Brain pericyte (primary cell): Measurements from ENCODE around the gene CAPG.
"Not testable (repeated sequence)": the region's sequence is repeated elsewhere in the genome, so short reads cannot be mapped to it uniquely, and the experiment has no call there.

ENCODE experiments used
- DNase-seq: peaks from one replicate; pipeline ENCODE4 v3.0.0-alpha.2; 2012; ENCODE audit warnings: low read depth, low spot score

The CAPG gene

DNA sequence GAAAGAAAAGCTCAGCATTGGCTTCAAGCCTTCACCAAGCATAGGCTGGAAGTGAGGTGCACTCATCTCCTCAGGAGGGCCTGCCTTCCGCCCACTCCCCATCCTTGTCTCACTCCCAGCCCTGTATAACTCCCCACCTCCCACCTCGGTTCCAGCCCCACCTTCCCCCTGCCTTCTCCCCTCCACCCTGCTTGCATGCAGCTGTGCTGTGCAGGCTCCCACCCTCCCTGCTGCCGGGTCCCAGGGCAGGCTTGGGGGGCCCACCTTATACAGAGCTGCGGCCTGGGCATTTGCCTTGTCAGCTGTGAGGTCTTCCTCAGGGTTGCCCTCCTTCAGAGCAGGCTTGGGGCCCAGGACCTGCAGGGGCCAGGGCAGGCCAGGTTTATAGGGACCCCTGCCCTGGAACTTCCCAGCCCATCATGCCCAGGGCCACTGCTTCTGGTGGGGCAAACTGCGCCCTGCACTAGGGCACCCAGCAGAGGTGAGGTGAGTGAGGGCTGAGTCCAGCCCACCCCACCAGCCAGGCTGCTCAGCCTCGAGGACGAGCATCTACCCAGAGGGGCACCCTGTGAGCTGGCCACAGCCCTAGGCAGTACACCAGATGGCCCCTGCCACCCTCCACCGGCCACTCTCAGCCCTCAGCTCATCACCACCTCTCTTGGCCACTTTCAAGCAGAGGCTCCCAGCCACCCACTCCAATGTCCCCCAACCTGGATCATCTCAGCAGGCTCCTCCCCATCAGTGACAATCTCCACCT lies 11.6 kb downstream of the CAPG start:
- DNase-seq, result no peak

DNA sequence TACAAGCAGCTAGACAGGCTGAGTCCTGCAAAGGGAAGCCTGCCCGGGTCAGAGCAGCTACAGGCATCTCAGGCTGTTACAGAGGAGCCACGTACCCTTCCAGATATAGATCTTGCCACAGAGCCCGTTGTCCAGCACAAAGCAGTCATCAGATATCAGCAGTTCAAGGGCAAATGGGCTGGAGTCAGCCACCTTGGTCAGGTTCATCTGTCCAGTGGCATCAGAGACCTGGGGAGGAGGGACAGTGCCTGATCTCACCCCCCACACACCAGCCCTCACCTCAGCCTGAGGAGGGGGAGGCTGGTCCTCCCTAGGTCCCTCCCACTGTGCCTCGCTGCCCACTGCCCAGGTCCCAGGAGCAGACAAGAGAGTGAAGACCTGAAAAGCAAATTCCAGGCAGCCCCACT lies 12.2 kb downstream of the CAPG start:
- DNase-seq, result no peak

GRCh38 chr2:85396531-85397470 lies 13.4 kb downstream of the CAPG start:
- DNase-seq, result no peak

- DNase-seq, result no peak
Observed at GRCh38 chr2:85395912-85396475, 14.2 kb downstream of the CAPG start.

- no peak for DNase-seq
Observed at GRCh38 chr2:85394976-85395375, 15.2 kb downstream of the CAPG start.

DNA sequence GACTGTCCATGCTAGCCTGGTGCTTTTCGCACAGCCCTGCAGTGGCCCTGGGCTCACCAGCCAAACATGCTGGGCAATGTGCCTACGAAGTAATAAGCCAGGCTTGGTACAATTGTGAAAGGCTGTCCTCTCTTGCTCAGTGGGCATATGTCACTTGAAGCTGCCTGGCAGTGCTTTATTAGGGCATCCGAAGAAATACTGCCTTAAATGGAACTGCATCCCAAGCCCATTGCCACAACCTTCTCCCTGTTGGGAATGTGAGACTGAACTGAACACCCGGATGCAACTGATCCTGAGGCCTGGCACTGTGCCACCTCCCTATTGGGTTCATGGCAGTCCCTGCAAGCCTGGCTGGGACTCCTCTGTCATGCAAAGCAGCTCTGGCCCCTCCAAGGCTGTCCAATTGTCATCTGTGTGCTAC lies 15.9 kb downstream of the CAPG start:
- DNase-seq, result no peak

- DNase-seq, result no peak
Observed at GRCh38 chr2:85393836-85394235, 16.3 kb downstream of the CAPG start.

GRCh38 chr2:85390941-85391669 lies 19.1 kb downstream of the CAPG start:
- no peak for DNase-seq

- DNase-seq, result no peak
Observed at GRCh38 chr2:85388878-85389538, 21.2 kb downstream of the CAPG start.

DNA sequence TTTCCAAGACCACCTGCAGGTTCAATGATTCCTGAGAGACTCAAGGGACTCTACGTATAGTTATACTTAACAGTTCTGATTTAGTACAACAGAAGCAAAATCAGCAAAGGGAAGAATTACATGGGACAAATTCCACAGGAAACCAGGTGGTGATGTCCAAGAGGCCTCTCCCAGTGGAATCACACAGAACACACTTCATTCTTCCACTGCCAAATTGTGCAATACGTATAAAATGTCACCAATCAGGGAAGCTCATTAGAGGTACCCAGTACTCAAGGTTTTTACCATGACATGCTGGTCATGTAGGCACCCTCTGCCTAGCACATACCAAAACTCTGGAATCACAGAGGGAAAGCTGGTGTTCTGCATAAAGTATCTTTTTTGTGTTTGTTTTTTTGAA lies 22.4 kb downstream of the CAPG start:
- no peak for DNase-seq

DNA sequence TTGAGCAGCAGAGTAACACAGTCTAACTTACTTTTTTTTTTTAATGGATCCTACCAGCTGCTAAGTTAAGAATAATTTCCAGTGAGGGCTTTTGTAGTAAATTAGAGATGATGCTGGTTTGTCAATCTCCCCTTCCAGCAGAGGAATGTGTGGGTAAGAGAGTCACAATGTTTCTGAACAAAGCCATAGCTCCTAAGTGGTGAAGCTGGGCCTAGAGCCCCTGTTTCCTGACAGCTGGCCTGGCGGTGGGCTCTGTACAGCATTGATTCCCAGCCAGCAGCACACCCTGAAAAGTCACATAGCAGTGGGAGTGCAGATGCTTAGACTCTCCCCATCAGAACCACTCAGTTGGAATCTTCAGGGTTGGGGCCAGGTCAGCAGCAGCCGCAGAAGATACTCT lies 24.4 kb downstream of the CAPG start:
- DNase-seq, result no peak

DNA sequence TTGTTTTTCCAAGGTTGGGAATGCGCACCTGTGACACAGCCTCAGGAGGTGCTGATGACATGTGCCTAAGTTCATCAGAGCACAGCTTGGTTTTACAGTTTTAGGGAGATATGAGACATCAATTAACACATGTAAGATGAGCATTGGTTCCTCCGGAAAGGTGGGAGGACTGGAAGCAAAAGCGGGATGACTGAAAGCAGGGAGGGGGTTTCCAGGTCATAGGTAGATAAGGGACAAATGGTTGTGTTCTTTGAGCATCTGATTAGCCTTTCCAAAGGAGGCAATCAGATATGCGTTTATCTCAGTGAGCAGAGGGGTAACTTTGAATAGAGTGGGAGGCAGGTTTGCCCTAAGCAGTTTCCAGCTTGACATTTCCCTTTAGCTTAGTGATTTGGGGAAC lies 26.3 kb downstream of the CAPG start:
- no peak for DNase-seq

DNA sequence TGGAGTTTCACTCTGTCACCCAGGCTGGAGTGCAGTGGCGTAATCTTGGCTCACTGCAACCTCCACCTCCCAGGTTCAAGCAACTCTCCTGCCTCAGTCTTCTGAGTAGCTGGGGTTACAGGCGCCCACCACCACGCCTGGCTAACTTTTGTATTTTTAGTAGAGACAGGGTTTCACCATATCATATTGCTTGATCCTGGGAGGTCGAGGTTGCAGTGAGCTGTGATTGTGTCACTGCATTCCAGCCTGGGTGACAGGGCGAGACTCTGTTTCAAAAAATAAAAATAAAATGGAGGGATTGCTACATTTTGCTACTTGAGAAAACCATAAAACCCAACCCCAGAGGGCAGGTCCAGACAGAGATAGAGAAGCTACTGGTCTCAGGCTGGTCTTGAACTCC lies 27.0 kb downstream of the CAPG start:
- DNase-seq, result not testable (repeated sequence)

- no peak for DNase-seq
Observed at GRCh38 chr2:85380048-85380447, 30.1 kb downstream of the CAPG start.

DNA sequence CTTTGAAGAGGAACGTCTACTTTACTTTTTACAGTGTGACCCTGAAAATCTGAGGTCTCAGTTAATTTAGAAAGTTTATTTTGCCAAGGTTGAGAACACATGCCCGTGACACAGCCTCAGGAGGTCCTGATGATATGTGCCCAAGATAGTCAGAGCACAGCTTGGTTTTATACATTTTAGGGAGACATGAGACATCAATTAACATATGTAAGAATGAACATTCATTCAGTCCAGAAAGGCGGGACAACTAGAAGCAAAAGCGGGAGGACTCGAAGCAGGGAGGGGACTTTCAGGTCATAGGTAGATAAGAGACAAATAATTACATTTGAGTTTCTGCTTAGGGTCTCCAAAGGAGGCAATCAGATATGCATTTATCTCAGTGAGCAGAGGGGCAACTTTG lies 31.9 kb downstream of the CAPG start:
- no peak for DNase-seq

DNA sequence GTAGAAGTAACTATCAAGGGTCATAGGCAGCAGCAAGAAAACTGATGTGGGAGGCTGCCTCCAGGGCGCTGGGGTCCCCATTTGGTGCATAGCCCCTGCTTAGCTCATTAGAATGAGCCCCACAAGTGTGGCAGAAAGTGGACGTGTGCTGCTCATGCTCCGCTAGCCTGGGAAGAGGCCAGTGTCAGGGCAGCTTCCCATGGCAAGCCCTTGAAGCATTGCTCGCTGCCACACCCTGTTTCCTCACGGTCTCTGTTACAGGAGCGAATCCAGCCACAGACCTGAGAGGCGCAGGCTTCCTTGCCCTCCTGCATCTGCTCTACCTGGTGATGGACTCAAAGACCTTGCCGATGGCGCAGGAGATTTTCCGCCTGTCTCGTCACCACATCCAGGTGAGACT lies 33.1 kb downstream of the CAPG start:
- DNase-seq, result no peak

DNA sequence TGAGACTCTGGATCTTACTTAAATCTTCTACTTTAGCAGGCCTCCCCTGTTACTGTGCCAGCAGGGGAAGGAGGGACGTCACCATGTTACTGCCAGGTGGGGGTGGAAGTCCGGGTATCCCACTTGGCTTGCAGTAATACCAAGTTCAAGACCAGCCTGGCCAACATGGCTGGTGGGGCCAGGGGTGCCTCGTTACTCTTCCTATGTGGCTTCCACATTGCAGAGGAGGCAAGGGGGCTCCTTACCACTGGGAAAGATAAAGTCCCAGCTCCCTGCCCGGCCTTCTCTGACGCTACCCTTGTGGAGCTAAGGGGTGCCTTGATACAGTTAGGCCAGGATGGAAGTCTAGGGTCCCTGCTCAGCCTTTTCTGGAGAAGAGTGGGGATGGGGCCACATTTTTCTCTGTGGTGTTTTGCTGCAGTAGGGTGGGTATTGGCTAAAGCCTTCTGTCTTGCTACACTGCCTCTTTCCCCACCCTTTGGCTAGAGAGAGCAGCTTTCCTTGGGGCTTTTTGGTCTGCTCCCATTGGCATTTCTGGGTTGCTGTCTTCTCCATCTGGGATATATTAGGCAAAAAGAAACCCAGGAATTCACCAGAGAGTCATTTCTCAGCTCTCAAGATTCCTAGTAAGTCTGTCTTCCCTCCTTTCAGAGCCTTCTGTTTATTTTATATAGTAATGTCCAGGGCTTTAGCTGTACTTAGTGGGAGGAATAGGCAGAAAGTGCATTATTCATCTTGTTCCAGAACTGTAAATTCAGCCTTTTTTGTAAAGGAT lies 33.7 kb downstream of the CAPG start:
- no peak for DNase-seq

GRCh38 chr2:85371045-85371444 lies 39.1 kb downstream of the CAPG start:
- no peak for DNase-seq

- no peak for DNase-seq
Observed at GRCh38 chr2:85369500-85369899, 40.7 kb downstream of the CAPG start.

DNA sequence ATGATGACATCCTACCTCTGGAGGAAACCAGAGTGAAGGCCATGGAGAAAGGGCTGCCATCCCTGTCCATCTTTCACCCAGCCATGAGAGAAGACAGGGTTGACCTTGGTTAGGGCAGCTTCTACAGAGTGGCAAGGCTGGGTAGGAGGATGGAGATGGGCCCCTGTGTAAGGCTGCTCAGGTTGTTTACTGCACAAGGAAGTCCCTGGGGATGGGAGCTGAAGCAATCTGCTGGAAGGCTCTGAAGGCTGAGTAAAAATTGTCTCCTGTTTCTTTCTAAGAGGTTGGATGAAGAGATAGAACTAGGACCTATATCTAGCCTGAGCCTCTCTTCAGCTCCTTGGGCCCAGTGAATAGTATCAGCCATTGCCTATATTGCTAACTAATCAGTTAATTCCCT lies 41.2 kb downstream of the CAPG start:
- no peak for DNase-seq

GRCh38 chr2:85367180-85367579 lies 43.0 kb downstream of the CAPG start:
- DNase-seq, result no peak
